K562 (cell line): ENCODE data around the gene TUBB1. TPM values are rescaled to one million over a fixed set of nuclear protein-coding genes. Genes with fewer than 3 reads are reported as not detected.

Source experiments
- ATAC-seq: fragments of 200-7000 bp; cut with Tn5 transposase; 3 replicates; pipeline ENCODE4 v1.9.1; 2020; ENCODE audit warnings: moderate library complexity
- BruUV-seq: library from RNA; stranded (reverse); fragments of 400-500 nt; replicated peaks from 2 replicates; lab custom pipeline; 2021; lab: Mats Ljungman, UMichigan
- CTCF ChIA-PET: fragments of 300-600 bp; formaldehyde crosslinking; extraction: SDS; loops from one replicate; lab custom pipeline; 2021; ENCODE audit warnings: low intra/inter-chr PET ratio; lab: Yijun Ruan, JAX
- POLR2A ChIA-PET: fragments of 300-600, 350-650 bp; sonication (Branson Sonifier 250); formaldehyde crosslinking; extraction: SDS; loops from one replicate; lab custom pipeline; 2021; ENCODE audit warnings: antibody characterized with exemption, inconsistent platforms; lab: Yijun Ruan, JAX
- DNase-seq, 4 experiments: peaks; one replicate each; pipeline versions ENCODE4 v3.0.0 to v3.0.0-alpha.2; 2011 to 2018; ENCODE audit warnings: low spot score in 3 of 4, mixed read lengths in 3 of 4; ENCODE audit errors: extremely low read depth in 1 of 4
- FAIRE-seq: peaks from 2 replicates; lab custom pipeline; 2011; peaks lifted over from hg19 to GRCh38; lab: Jason Lieb, UNC
- H2AFZ ChIP-seq: 2 replicates; pipeline ENCODE4 v1.6.0; 2011; ENCODE audit warnings: low read depth, low read length, control low read depth, inconsistent platforms
- H3K27ac ChIP-seq: fragments of 200-600 bp; 3 replicates; pipeline ENCODE4 v1.8.0; 2011; ENCODE audit warnings: low read depth, mild to moderate bottlenecking, control low read depth, inconsistent platforms, low read length, moderate library complexity, mixed read lengths; ENCODE audit errors: extremely low read depth
- H3K27me3 ChIP-seq, 2 experiments: fragments of 300-600 bp in 1 of 2; 2 replicates in 1 of 2; 3 replicates in 1 of 2; pipeline versions ENCODE4 v1.6.0 to v1.8.0; 2011; ENCODE audit warnings: inconsistent platforms in 2 of 2, low read length in 2 of 2, mild to moderate bottlenecking in 1 of 2, mixed read lengths in 1 of 2, moderate library complexity in 1 of 2; ENCODE audit not compliant: control insufficient read depth in 2 of 2, insufficient read depth in 2 of 2
- H3K36me3 ChIP-seq: fragments of 300-600 bp; 3 replicates; pipeline ENCODE4 v1.8.0; 2011; ENCODE audit warnings: mild to moderate bottlenecking, low read length, inconsistent platforms; ENCODE audit not compliant: control insufficient read depth, insufficient read depth
- H3K4me1 ChIP-seq, 2 experiments: fragments of 200-600 bp in 1 of 2; replicated peaks in 1 of 2; 2 replicates in 1 of 2; 3 replicates in 1 of 2; pipeline versions ENCODE4 v1.5.1 to v1.8.0; 2011; ENCODE audit warnings: inconsistent platforms in 2 of 2, low read length in 2 of 2, mild to moderate bottlenecking in 1 of 2, mixed read lengths in 1 of 2, moderate library complexity in 1 of 2; ENCODE audit not compliant: control insufficient read depth in 2 of 2, insufficient read depth in 2 of 2
- H3K4me2 ChIP-seq: 2 replicates; pipeline ENCODE4 v1.6.1; 2011; ENCODE audit warnings: low read length, control low read depth, inconsistent platforms, mixed read lengths; ENCODE audit not compliant: insufficient read depth
- H3K4me3 ChIP-seq: fragments of 200-600 bp; sonication (generic), shearing (Covaris generic); 2 replicates; pipeline ENCODE4 v1.5.1; 2016; ENCODE audit warnings: control low read depth, inconsistent platforms
- H3K79me2 ChIP-seq: fragments of 200-600 bp; 3 replicates; pipeline ENCODE4 v1.8.0; 2011; ENCODE audit warnings: low read length, inconsistent platforms; ENCODE audit not compliant: control insufficient read depth, insufficient read depth
- H3K9ac ChIP-seq, 2 experiments: 2 replicates each; pipeline versions ENCODE4 v1.6.0 to v1.6.1; 2011; ENCODE audit warnings: low read depth in 2 of 2, low read length in 2 of 2, control low read depth in 1 of 2, inconsistent platforms in 1 of 2, mild to moderate bottlenecking in 1 of 2, mixed read lengths in 1 of 2; ENCODE audit not compliant: insufficient read depth in 1 of 2
- H3K9me1 ChIP-seq: one replicate; pipeline ENCODE4 v1.6.0; 2011; ENCODE audit warnings: inconsistent platforms, mild to moderate bottlenecking, low read length, moderate library complexity; ENCODE audit not compliant: control insufficient read depth, insufficient read depth
- H3K9me3 ChIP-seq: replicated peaks from 2 replicates; pipeline ENCODE4 v1.5.1; 2011; ENCODE audit warnings: low read depth, low read length, inconsistent platforms; ENCODE audit not compliant: control insufficient read depth, insufficient read depth
- H4K20me1 ChIP-seq: replicated peaks from 2 replicates; pipeline ENCODE4 v1.6.1; 2011; ENCODE audit warnings: low read length, inconsistent platforms, mixed read lengths; ENCODE audit not compliant: control insufficient read depth, insufficient read depth
- CHD1 ChIP-seq: fragments of 200-600 bp; sonication (generic); IDR thresholded peaks from one replicate; pipeline ENCODE4 v1.6.1; 2012; ENCODE audit warnings: mild to moderate bottlenecking, moderate library complexity, low read length, inconsistent platforms
- CREB3L1 ChIP-seq: fragments of 450-650 bp; IDR thresholded peaks from 2 replicates; pipeline ENCODE4 v1.6.1; 2014; ENCODE audit warnings: low read depth, mild to moderate bottlenecking, moderate library complexity, borderline replicate concordance
- GABPB1 ChIP-seq: sonication (generic); formaldehyde crosslinking; IDR thresholded peaks from 2 replicates; pipeline ENCODE4 v1.8.0; 2022; ENCODE audit warnings: mild to moderate bottlenecking, missing genetic modification reagents
- HMG20B ChIP-seq: fragments of 250-450 bp; sonication (Bioruptor Pico); IDR thresholded peaks from 2 replicates; pipeline ENCODE4 v1.5.0; 2021; ENCODE audit warnings: mild to moderate bottlenecking
- KAT8 ChIP-seq: fragments of 450-650 bp; IDR thresholded peaks from 2 replicates; pipeline ENCODE4 v1.6.1; 2016; ENCODE audit warnings: low read depth, mild to moderate bottlenecking
- KLF16 ChIP-seq: IDR thresholded peaks from 2 replicates; pipeline ENCODE4 v1.6.1; 2016; ENCODE audit warnings: antibody characterized with exemption
- KLF6 ChIP-seq: fragments of 250-450 bp; sonication (Bioruptor Pico); IDR thresholded peaks from 2 replicates; pipeline ENCODE4 v1.4.0; 2020; ENCODE audit warnings: mild to moderate bottlenecking, moderate library complexity, borderline replicate concordance
- MTA2 ChIP-seq: fragments of 450-650 bp; IDR thresholded peaks from 2 replicates; pipeline ENCODE4 v1.6.1; 2016; ENCODE audit warnings: low read depth
- RFX5 ChIP-seq: IDR thresholded peaks from 2 replicates; pipeline ENCODE4 v1.6.1; 2011; ENCODE audit warnings: low read depth, mild to moderate bottlenecking, improper control_type of control experiment, low read length
- SMARCA4 ChIP-seq: fragments of 450-650 bp; IDR thresholded peaks from 2 replicates; pipeline ENCODE4 v1.6.1; 2016
- SRSF7 ChIP-seq: fragments of 200-400 bp; formaldehyde crosslinking; optimal IDR thresholded peaks from 2 replicates; pipeline ENCODE3; 2017; ENCODE audit warnings: mild to moderate bottlenecking, low read depth, low read length
- TAF9B ChIP-seq: fragments of 450-650 bp; IDR thresholded peaks from 2 replicates; pipeline ENCODE4 v1.6.1; 2018; ENCODE audit warnings: mild to moderate bottlenecking; ENCODE audit not compliant: partially characterized antibody
- TBP ChIP-seq: optimal IDR thresholded peaks from 2 replicates; pipeline ENCODE3; 2011; ENCODE audit warnings: low read depth, low read length, improper control_type of control experiment
- U2AF2 ChIP-seq: fragments of 200-400 bp; formaldehyde crosslinking; optimal IDR thresholded peaks from 2 replicates; pipeline ENCODE3; 2017; ENCODE audit warnings: low read depth, mild to moderate bottlenecking, low read length
- ZNF175 ChIP-seq: fragments of 200-800 bp; sonication (Bioruptor generic); IDR thresholded peaks from 2 replicates; pipeline ENCODE4 v1.6.1; 2016; ENCODE audit warnings: low read depth, mild to moderate bottlenecking, missing genetic modification characterization, missing compliant biosample characterization
- ZNF197 ChIP-seq: fragments of 200-800 bp; sonication (Bioruptor generic); IDR thresholded peaks from 2 replicates; pipeline ENCODE4 v1.6.1; 2016; ENCODE audit warnings: low read depth, missing genetic modification characterization, missing compliant biosample characterization
- ZNF224 ChIP-seq: sonication (generic); formaldehyde crosslinking; IDR thresholded peaks from 2 replicates; pipeline ENCODE4 v1.8.0; 2022; ENCODE audit warnings: mild to moderate bottlenecking, missing genetic modification reagents
- ZNF511 ChIP-seq: sonication (generic); formaldehyde crosslinking; IDR thresholded peaks from 2 replicates; pipeline ENCODE4 v1.8.0; 2022; ENCODE audit warnings: mild to moderate bottlenecking, missing genetic modification reagents
- WGBS: fragments of 100-300 bp; shearing (Covaris generic); methylation state at CpG from one replicate; pipeline ENCODE4 v1.1.6; 2016; ENCODE audit warnings: low coverage, mixed read lengths; ENCODE audit not compliant: insufficient coverage; ENCODE audit errors: missing lambda C conversion rate; 5-methylcytosine and 5-hydroxymethylcytosine counted together
- in situ Hi-C: fragments of 300-500 bp; cut with MboI; formaldehyde crosslinking; loops from 4 replicates; pipeline ENCODE4 v1.15.0; 2018; ENCODE audit warnings: inconsistent platforms, mixed read lengths
- intact Hi-C: fragments of 100-400 bp; cut with micrococcal nuclease; formaldehyde crosslinking; loops from 2 replicates; pipeline ENCODE4 v1.14.2; 2022
- polyA plus RNA-seq, 8 experiments: library from polyadenylated mRNA; depleted of rRNA in 4 of 8; stranded (reverse) in 5 of 8; unstranded in 3 of 8; fragments of >200 nt; fragmentation: Nextera tagmentation in 2 of 8; fragmentation: Illumina TruSeq in 1 of 8; extraction: Ambion mirVana in 2 of 8; extraction: Trizol in 1 of 8; gene quantifications; 2 replicates each; pipeline versions ENCODE4 v1.2.1 to v1.2.3, GENCODE V29; 2011 to 2014; ENCODE audit warnings: inconsistent platforms in 1 of 8, missing spikeins in 1 of 8
- total RNA-seq, 7 experiments: library from RNA; depleted of rRNA in 6 of 7; stranded (reverse); fragments of >200 nt in 6 of 7; fragmentation: Illumina TruSeq in 2 of 7; extraction: Trizol in 2 of 7; gene quantifications; 2 replicates each; pipeline versions ENCODE4 v1.2.1 to v1.2.3, GENCODE V29; 2011 to 2021; ENCODE audit warnings: low replicate concordance in 1 of 7

The TUBB1 gene
- total and polyA plus RNA-seq, 9 of the 15 experiments (the other 6 are each of a cell fraction or from before 2014, with no cell fraction given), result 1.5 to 3.9 (median 2.4) TPM

- TF ChIP-seq CREB3L1, result peak; percentile 96; the same call in 1 of the 2 replicates
- TF ChIP-seq TBP, result peak; percentile 48
- TF ChIP-seq GABPB1 (CRISPR knock-in tag), result no peak
Measured at GRCh38 chr20:59006864-59007664, 12.2 kb upstream of the TUBB1 start, which contains the start of gene CTSZ (continued).

GRCh38 chr20:59007665-59008511, 11.3 kb upstream of the TUBB1 start:
- FAIRE-seq, result no peak
- BruUV-seq, result TSS peak; percentile 85
- DNase-seq, result peak in 3 of 4 experiments; percentile 39 to 55 (median 53)
- Histone ChIP-seq H2AFZ (peak overlapping the region; percentile 66), H3K4me3 (peak overlapping the region; percentile 66), H3K9me3 (no peaks in the 10 kb centered on the region), H3K4me2 (peak overlapping the region; percentile 87), H3K9ac (peak overlapping the region; percentile 91 to 99), H4K20me1 (no peaks in the 10 kb centered on the region; the same call in 1 of the 2 replicates), H3K27me3 (no peaks in the 10 kb centered on the region), H3K9me1 (peaks cover 6% of the 10 kb centered on the region), H3K4me1 (peaks cover 59 to 89% of the 10 kb centered on the region in 2 experiments), H3K79me2 (peaks cover 41% of the 10 kb centered on the region), H3K27ac (peak overlapping the region; percentile 90), H3K36me3 (peaks cover 28% of the 10 kb centered on the region; the same call in 2 of the 3 replicates)
- WGBS, result 42% methylated on average over 22 of the region's 24 CpGs
- ChIA-PET POLR2A (interaction anchor here (1.0 to 4.4 kb wide), 7 partner anchors 9 to 25 kb away, joined by 3 to 25 read pairs (median 6); partner anchors contain the start of genes ATP5F1E and TUBB1), CTCF (no interaction called here)
- intact Hi-C loops (no loop called here), in situ Hi-C loops (no loop called here)
- peak; percentile 2; the same call in 1 of the 3 replicates for ATAC-seq
- no peak for TF ChIP-seq ZNF511
- TF ChIP-seq TAF9B, result no peak
- TF ChIP-seq ZNF224, result no peak
- TF ChIP-seq KLF6 (CRISPR knock-in tag), result no peak
- TF ChIP-seq MTA2, result no peak
- TF ChIP-seq ZNF197 (CRISPR knock-in tag), result 0 out of 2 replicates have a peak, but pooled peaks have one; percentile 28
- no peak for TF ChIP-seq CHD1
- TF ChIP-seq KLF16, result no peak
- TF ChIP-seq SRSF7, result no peak
- TF ChIP-seq U2AF2, result no peak
- TF ChIP-seq SMARCA4, result peak; percentile 60; the same call in 1 of the 2 replicates
- no peak for TF ChIP-seq HMG20B (CRISPR knock-in tag)
- no peak for TF ChIP-seq RFX5
- TF ChIP-seq KAT8, result no peak
- TF ChIP-seq ZNF175 (CRISPR knock-in tag), result no peak
